ENCODE data around the gene SCT.
A peak's percentile ranks its signal among the peaks of the same experiment; 100 is the strongest.

The SCT gene

GRCh38 chr11:593347-593746, 33.6 kb downstream of the SCT start:
- H3K4me3 ChIP-seq (ENCODE audit: low read depth, low read length): no peak overlapping the region
- no peak for TF ChIP-seq CTCF (IDR thresholded peaks at IDR 0.05; ENCODE audit: low read depth, low read length, missing control alignments)
- H3K27me3 ChIP-seq (replicated peaks): no peaks in the 10 kb centered on the region
- DNase-seq: no peak
- in situ Hi-C loops (cut with HindIII; ENCODE audit: low pct_ligation_motif_present, low sequenced_read_pairs): no loop called here
- H3K36me3 ChIP-seq (replicated peaks): peaks cover 64% of the 10 kb centered on the region
- H3K27ac ChIP-seq: no peak overlapping the region

- in situ Hi-C loops (cut with HindIII; ENCODE audit: low pct_ligation_motif_present, low sequenced_read_pairs): no loop called here
- Histone ChIP-seq H3K4me3 (ENCODE audit: low read depth, low read length) (no peak overlapping the region), H3K27ac (no peak overlapping the region), H3K36me3 (replicated peaks) (peaks cover 62% of the 10 kb centered on the region), H3K27me3 (replicated peaks) (no peaks in the 10 kb centered on the region)
- no peak for DNase-seq
- no peak for TF ChIP-seq CTCF (IDR thresholded peaks at IDR 0.05; ENCODE audit: low read depth, low read length, missing control alignments)
These were observed 34.1 kb downstream of the SCT start for GRCh38 chr11:592918-593317.

- Histone ChIP-seq H3K4me3 (ENCODE audit: low read depth, low read length) (no peak overlapping the region), H3K36me3 (replicated peaks) (peaks cover 61% of the 10 kb centered on the region), H3K27me3 (replicated peaks) (no peaks in the 10 kb centered on the region), H3K27ac (no peak overlapping the region)
- no peak for DNase-seq
- TF ChIP-seq CTCF (IDR thresholded peaks at IDR 0.05; ENCODE audit: low read depth, low read length, missing control alignments): no peak
- in situ Hi-C loops (cut with HindIII; ENCODE audit: low pct_ligation_motif_present, low sequenced_read_pairs): no loop called here
These were observed 34.5 kb downstream of the SCT start for GRCh38 chr11:592501-592900.

GRCh38 chr11:590997-591396, 36.0 kb downstream of the SCT start:
- H3K27ac ChIP-seq: no peak overlapping the region
- in situ Hi-C loops (cut with HindIII; ENCODE audit: low pct_ligation_motif_present, low sequenced_read_pairs): no loop called here
- H3K36me3 ChIP-seq (replicated peaks): peaks cover 62% of the 10 kb centered on the region
- TF ChIP-seq CTCF (IDR thresholded peaks at IDR 0.05; ENCODE audit: low read depth, low read length, missing control alignments): no peak
- no peak for DNase-seq
- no peaks in the 10 kb centered on the region for H3K27me3 ChIP-seq (replicated peaks)
- H3K4me3 ChIP-seq (ENCODE audit: low read depth, low read length): no peak overlapping the region

GRCh38 chr11:589798-590197, 37.2 kb downstream of the SCT start:
- Histone ChIP-seq H3K27me3 (replicated peaks) (no peaks in the 10 kb centered on the region), H3K27ac (no peak overlapping the region), H3K36me3 (replicated peaks) (peaks cover 59% of the 10 kb centered on the region), H3K4me3 (ENCODE audit: low read depth, low read length) (no peak overlapping the region)
- in situ Hi-C loops (cut with HindIII; ENCODE audit: low pct_ligation_motif_present, low sequenced_read_pairs): no loop called here
- TF ChIP-seq CTCF (IDR thresholded peaks at IDR 0.05; ENCODE audit: low read depth, low read length, missing control alignments): no peak
- no peak for DNase-seq

GRCh38 chr11:587978-588380, 39.0 kb downstream of the SCT start:
- no peak for TF ChIP-seq CTCF (IDR thresholded peaks at IDR 0.05; ENCODE audit: low read depth, low read length, missing control alignments)
- H3K27me3 ChIP-seq (replicated peaks): no peaks in the 10 kb centered on the region
- peaks cover 52% of the 10 kb centered on the region for H3K36me3 ChIP-seq (replicated peaks)
- peak; percentile 82 for DNase-seq
- no peak overlapping the region for H3K4me3 ChIP-seq (ENCODE audit: low read depth, low read length)
- H3K27ac ChIP-seq: peak overlapping the region; percentile 82
- in situ Hi-C loops (cut with HindIII; ENCODE audit: low pct_ligation_motif_present, low sequenced_read_pairs): no loop called here
